ENCODE data around the gene SMG9. TPM values are rescaled to one million over a fixed set of nuclear protein-coding genes. Genes with fewer than 3 reads are reported as not detected.

SMG9 gene
- total RNA-seq, 4 donors from 2014 or later = 16.0 to 22.7 (median 21.1) TPM

GRCh38 chr19:43798546-43799409, 44.0 kb upstream of the SMG9 start:
- Histone ChIP-seq H3K4me3 (peak overlapping the region; percentile 42 to 77 (median 58)), H3K4me1 (peaks cover 11 to 22% (median 13%) of the 10 kb centered on the region in 3 donors), H3K36me3 (no peaks in the 10 kb centered on the region), H3K27ac (peak overlapping the region; percentile 66 to 80 (median 80)), H3K27me3 (peaks cover 0 to 40% (median 0%) of the 10 kb centered on the region in 4 donors), H3K9me3 (no peaks in the 10 kb centered on the region)
- intact Hi-C loops (cut with DNase I) = no loop called here
- 12 to 19% methylated on average over 37 to 38 of the region's 70 CpGs for whole genome bisulfite sequencing, 2 donors
- TF ChIP-seq POLR2A (IDR thresholded peaks at IDR 0.05) (peak in 2 of 4 donors; percentile 50 to 82), CTCF (IDR thresholded peaks at IDR 0.05) (no peak)
- DNase-seq = no peak

GRCh38 chr19:43798026-43798545, 43.3 kb upstream of the SMG9 start:
- peaks cover 11 to 22% (median 13%) of the 10 kb centered on the region in 3 donors for H3K4me1 ChIP-seq
- TF ChIP-seq CTCF (IDR thresholded peaks at IDR 0.05) = no peak
- TF ChIP-seq POLR2A (IDR thresholded peaks at IDR 0.05) = no peak
- peaks cover 0 to 46% (median 0%) of the 10 kb centered on the region in 4 donors for H3K27me3 ChIP-seq
- intact Hi-C loops (cut with DNase I) = no loop called here
- H3K9me3 ChIP-seq = no peaks in the 10 kb centered on the region
- WGBS, 2 donors = no CpG with 5 or more reads among the region's 5 CpGs
- H3K4me3 ChIP-seq = peak overlapping the region; percentile 42 to 77 (median 58)
- no peak for DNase-seq
- no peaks in the 10 kb centered on the region for H3K36me3 ChIP-seq
- peak overlapping the region; percentile 66 to 80 (median 80) for H3K27ac ChIP-seq

GRCh38 chr19:43797556-43797955, 42.8 kb upstream of the SMG9 start:
- no peaks in the 10 kb centered on the region for H3K36me3 ChIP-seq
- H3K27ac ChIP-seq = no peak overlapping the region
- 82 to 100% methylated on average over 3 to 4 of the region's 7 CpGs for WGBS, 2 donors
- no peaks in the 10 kb centered on the region for H3K9me3 ChIP-seq
- no peak overlapping the region for H3K4me3 ChIP-seq
- no peak for DNase-seq
- H3K4me1 ChIP-seq = peaks cover 11 to 22% (median 13%) of the 10 kb centered on the region in 3 donors
- intact Hi-C loops (cut with DNase I) = no loop called here
- TF ChIP-seq CTCF (IDR thresholded peaks at IDR 0.05) (no peak), POLR2A (IDR thresholded peaks at IDR 0.05) (no peak)
- peaks cover 0 to 51% (median 0%) of the 10 kb centered on the region in 4 donors for H3K27me3 ChIP-seq

- TF ChIP-seq CTCF (IDR thresholded peaks at IDR 0.05) = no peak
- no peak for TF ChIP-seq POLR2A (IDR thresholded peaks at IDR 0.05)
- H3K36me3 ChIP-seq = no peaks in the 10 kb centered on the region
- H3K9me3 ChIP-seq = no peaks in the 10 kb centered on the region
- peaks cover 11 to 22% (median 13%) of the 10 kb centered on the region in 3 donors for H3K4me1 ChIP-seq
- peaks cover 0 to 51% (median 0%) of the 10 kb centered on the region in 4 donors for H3K27me3 ChIP-seq
- 63 to 100% methylated on average over 1 to 6 of the region's 6 CpGs for WGBS, 2 donors
- no peak overlapping the region for H3K4me3 ChIP-seq
- no peak for DNase-seq
- no peak overlapping the region for H3K27ac ChIP-seq
- intact Hi-C loops (cut with DNase I) = no loop called here
These were observed 42.4 kb upstream of the SMG9 start for GRCh38 chr19:43797118-43797517.

- Histone ChIP-seq H3K4me1 (peaks cover 0 to 1% (median 0%) of the 10 kb centered on the region in 3 donors), H3K36me3 (no peaks in the 10 kb centered on the region), H3K27ac (no peak overlapping the region), H3K9me3 (no peaks in the 10 kb centered on the region), H3K4me3 (no peak overlapping the region), H3K27me3 (peaks cover 0 to 18% (median 0%) of the 10 kb centered on the region in 4 donors)
- intact Hi-C loops (cut with DNase I) = no loop called here
- WGBS, 2 donors = 38 to 42% methylated on average over 3 of the region's 3 CpGs
- DNase-seq = no peak
- TF ChIP-seq CTCF (IDR thresholded peaks at IDR 0.05) (no peak), POLR2A (IDR thresholded peaks at IDR 0.05) (no peak)
These were observed 35.8 kb upstream of the SMG9 start for GRCh38 chr19:43790587-43790986.

All from esophagus squamous epithelium (tissue), 5 donors.